Inflammatory macrophage treated with lipopolysaccharide for 4 hours (primary cell): ENCODE measurements around the gene HELT.

Experiments
- DNase-seq: peaks from one replicate; pipeline ENCODE4 v3.0.0-alpha.2; 2020

Gene HELT

DNA sequence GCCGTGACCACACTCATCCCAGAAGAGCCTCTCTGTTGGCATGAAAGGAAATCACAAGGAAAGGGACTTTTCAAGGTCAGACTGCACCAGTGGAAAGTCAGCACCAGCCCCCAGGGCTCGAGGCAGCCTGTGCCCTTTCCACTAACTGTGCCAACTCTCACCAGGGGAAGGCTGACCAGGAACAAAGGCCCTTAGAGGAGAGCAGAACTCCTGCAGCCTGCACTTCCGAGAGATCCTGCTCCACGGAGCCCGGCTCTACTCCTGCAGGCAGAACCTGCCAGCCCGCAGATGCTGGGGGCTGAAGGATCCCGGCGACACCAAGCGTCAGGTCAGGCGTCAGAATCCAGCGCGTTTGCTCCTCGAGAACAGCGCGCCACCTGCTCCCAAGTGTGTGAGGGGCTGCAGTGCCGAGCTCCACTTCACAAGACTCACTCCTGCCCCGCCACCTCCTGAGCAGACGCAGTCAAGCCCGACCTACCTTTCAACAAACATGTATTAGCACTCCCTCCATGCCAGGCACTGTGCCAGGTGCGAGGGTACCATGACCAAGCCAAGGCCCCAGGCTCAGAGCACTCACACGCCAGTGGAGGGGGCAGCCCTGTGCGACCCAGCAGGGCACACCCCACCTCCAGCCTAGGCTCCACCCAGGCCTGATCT is 13.6 kb upstream of the HELT start:
- DNase-seq: no peak

DNA sequence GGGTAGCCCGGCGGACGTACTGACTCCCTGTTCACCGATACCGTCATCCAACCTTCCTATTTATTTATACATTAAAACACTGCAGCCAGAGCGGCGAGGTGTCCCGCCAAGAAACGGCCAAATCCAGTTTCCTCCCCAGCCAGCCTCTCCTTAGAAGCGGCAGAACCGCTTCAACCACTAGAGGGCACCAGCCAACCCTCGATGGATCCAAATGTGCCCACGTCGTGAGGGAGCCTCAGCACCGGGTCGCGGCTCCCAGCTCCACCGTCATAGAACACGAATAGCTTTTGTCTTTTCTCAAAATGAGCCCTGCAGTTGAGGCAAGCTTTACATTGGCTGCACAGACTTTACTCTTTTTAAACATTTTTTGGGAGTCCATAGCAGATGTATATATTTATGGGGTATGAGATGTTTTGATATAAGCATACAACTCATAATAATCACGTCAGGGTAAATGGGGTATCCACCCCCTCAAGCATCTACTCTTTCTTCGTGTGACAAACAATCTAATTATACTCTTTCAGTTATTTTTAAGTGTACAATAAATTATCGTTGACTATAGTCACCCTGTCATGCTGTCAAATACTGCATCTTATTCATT is 13.0 kb upstream of the HELT start:
- peak; percentile 87 for DNase-seq

DNA sequence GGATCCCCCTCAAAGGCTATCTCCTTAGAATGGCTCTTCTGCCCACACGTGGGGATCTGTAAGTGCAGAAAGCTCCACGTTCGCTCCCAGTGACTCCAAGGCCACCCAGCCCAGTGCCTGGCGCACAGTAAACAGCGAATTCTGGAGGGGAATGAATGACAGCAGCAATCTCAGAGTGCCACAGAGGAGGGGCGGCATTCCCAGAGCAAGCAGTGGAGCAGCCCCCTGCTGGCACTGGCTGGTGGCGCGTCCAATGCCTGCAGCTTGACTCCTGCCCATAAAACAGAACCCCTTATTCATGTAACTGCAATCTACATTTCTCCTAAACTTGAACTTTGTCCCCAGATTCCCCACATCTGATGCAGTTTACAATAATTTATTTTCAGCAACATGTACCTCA is 6.9 kb upstream of the HELT start:
- DNase-seq: no peak

DNA sequence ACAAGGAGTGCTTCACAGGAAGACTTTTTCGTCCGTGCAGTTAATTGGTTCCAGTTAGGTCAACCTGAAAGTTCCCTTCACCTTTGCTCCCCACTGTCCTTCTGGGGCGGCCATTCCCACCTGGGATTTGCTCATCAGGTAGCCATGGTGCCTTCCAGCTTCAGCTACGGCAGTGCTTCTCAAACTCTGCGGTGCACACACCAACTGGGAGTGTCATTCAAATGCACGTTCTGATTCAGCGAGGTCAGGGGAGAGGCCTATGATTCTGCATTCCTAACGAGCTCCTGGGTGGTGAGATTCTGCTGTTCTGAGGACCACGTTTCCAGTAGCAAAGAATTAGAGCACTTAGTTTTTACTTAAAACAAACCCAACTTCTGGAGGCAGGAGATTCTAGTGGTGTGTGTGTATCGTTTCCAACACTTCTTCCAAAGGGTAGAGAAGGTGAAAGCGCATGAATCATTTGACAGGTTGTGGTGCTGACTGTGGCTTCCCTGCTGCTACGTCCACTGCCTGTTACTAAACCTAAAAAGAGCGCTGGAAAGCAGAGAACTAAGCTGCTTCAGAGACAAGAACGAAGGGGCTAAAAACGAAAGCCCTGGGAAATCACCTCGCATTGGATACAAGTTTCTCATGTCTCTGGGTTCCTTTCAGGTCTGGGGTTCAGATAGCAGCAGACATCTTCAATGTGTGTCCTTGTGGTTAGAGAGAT is 4.7 kb upstream of the HELT start:
- DNase-seq: no peak

DNA sequence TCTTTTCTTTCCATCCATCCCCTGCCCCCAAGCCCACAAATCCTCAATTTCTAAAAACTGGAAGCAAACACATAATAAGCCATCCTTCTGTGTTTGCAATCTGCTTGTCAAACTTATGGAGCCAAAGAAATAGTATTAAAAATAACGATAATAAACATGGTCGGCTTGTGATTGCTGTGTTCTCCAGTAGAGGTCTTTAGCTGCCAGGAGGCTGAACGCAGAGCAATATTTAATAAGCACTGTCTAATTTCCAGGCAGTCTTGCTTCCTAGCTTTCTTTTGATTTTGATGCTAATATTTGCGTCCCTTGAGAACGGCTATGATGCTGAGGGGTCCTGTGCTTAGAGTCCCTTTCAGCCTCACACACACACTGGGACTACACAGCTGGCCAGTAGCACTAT is 3.2 kb upstream of the HELT start:
- no peak for DNase-seq

DNA sequence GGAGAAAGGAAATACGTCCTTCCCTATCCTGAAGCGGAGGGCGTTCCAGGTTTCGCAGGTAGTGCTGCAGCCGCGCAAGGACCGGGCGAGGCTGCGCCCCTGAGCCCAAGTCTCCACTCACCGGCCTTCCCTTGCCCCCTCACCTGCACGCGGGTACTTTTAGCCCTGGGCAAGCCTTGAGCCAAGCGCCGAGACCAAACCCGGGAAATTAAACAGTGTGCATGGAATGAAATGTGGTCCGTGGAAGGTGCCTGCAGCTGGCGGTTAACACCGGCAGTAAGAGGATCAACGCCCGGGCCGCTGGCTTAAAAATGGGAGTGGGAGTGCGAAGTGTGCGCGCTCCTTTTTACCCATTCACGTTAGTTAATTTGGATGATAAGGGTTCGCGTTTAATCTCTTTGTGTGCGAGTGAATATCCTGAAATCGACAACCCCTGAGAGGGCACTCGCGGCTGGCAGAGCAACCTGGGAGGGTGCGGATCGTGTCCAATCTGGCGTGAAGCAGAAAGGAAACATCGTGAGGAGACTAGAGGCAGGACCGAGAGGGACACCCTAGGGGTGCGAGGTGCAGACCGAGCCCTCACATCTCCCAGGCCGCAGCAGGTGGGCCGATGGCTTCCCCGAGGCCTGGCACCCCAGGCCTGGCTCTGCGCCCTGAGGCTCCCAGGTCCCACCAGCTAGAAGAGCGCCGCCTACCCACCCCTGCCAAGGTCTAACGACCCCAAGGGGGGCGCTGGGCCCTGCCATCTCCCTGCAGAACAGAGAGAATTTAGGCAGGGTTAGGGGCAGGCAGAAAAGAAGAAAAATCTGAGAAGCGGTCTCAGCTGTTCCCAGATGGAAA is 2.0 kb upstream of the HELT start:
- DNase-seq: no peak

DNA sequence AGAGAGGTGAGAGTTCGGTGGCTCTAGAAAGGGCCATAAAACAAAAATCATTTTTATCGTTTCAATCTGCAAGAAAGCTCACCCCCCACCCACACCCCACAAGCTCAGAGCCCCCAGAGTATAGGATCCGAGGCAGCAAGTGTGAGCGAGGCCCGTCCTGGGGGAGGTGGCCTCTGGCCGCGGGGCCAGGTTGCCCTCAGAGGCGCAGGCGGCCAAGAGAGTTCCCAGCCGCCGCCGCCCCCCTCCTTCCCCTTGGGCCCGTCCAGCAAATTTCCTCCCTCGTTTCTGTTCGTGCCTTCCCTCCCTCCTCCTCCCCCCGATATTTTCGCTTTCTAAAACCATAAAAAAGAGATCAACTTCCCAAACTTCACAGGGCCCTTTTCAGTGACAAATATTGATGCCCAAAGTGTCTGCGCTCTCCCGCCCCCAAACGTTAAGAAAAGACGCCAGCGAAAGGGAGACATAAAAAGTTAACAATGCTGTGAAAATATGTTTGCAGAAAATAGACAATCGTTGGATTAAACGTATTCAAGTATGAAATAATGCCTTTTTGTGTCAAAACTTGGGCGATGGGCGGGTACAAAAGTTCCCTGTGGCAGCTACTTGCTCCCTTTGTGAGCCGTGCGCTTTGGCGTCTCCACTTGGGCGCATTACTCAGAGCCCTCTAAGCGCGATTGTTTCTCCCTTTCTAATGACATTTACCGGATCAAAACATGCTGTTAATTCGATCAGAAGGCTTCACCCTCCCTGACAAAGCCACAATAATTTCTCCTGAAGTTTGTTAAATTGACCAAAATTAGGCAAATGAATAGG is 1.1 kb upstream of the HELT start:
- DNase-seq: no peak

DNA sequence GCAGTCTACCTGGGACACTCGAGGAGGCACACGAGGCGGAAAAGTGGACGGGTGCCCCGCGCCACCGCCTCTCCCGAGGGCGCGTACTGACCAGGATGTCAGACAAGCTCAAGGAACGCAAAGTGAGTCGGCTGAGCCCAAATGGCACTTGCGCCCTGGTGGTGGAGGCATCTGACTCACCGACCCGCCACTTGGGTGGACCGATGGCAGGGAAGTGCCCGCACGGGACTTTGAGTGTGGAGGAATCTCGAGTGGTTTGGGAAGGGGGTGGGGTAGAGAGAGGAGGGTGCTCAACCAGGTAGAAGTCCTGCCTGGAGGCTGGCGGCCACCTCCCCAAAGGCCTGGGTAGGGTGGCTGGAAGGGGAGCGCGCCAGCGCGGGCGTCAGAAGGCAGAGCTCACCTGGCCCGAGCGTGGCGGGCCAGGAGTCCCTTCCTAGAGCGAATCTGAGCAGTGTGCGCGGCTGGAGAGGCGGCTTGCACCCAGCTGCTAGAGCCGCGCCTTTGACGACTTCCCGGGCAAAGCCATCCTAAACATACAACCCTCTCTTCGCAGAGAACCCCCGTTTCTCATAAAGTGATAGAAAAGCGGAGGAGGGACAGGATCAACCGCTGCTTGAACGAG is 655 bp downstream of the HELT start:
- DNase-seq: no peak

DNA sequence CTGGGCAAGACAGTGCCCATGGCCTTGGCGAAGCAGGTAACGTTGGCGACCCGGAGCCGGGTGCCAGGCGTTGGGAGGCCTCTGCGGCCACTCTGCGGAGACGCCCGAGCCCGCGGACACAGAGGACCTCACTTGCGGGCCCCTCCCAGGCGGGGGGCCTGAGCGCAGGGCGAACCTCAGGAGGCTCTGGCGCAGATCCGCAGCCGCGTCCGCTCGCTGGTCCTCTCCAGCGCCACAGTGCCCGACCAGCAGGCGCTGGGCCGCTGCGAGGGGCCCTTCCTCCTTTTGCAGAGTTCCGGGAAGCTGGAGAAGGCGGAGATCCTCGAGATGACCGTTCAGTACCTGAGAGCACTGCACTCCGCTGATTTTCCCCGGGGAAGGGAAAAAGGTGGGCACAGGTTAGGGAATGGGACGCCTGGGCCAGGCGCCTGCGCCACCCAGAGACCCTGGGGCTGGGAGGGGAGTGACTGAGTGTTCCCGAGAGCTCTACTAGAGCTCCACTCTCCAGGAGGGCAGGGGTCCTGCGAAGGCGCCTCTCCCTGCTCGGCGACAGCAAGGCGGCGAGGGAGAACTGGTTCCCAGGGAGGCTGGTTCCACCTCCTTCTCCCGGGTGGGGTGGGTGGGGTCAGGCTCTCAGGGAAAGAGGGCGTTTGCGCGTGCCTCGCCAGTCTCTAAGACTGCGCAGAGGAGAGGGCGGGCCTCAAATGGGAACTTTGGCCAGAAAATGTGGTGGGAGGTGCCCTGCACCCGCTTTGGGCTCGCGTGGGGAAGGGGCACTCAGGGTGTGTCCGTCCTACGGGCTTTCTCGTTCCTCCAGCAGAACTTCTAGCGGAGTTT is 1.4 kb downstream of the HELT start:
- no peak for DNase-seq

DNA sequence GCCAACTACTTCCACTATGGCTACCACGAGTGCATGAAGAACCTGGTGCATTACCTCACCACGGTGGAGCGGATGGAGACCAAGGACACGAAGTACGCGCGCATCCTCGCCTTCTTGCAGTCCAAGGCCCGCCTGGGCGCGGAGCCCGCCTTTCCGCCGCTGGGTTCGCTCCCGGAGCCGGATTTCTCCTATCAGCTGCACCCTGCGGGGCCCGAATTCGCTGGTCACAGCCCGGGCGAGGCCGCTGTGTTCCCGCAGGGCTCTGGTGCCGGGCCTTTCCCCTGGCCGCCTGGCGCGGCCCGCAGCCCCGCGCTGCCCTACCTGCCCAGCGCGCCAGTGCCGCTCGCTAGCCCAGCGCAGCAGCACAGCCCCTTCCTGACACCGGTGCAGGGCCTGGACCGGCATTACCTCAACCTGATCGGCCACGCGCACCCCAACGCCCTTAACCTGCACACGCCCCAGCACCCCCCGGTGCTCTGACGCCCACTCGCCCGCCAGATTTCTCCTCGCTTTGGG is 2.1 kb downstream of the HELT start:
- no peak for DNase-seq

DNA sequence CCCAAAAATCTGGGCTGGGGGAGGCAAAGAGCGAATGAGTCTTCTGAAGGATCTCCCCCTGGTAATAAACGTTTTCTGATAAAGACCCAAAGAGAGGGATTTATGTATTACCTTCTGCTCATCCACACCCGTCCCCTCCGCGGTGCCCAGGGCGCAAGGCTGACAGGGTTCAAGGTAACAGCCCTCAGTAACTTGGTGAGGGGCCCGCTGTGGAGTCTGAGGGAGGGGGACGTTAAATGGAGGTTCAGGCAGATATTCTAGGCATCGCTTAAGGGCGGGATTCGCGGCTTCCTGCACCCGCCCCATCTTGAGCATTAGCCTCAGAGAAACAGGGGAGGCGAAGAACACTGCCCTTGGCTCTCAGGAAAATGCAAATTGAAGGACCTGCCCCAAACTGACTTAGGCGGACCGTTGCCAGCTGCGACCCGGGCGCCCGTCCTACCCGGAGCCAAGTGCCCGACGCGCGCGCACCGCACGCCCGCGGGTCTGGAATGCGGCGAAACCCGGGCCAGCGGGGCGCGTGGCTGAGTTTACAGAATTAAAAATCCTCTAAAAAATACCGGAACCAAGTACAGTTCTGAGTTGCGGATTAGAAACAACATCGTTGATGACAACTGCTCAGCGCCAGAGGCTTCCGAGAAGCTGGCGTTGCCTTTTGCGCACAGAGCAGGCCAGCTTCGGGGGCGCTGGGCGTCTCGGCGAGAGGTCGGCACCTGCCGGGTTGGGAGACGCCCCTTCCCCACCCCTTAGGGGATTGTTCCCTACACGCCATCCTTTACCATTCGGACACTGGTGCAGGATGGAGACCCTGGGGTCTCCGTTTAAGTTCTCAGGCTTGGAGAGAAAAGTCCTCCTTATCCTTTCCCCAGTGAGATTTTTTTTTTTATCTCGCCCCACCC is 2.8 kb downstream of the HELT start:
- no peak for DNase-seq

DNA sequence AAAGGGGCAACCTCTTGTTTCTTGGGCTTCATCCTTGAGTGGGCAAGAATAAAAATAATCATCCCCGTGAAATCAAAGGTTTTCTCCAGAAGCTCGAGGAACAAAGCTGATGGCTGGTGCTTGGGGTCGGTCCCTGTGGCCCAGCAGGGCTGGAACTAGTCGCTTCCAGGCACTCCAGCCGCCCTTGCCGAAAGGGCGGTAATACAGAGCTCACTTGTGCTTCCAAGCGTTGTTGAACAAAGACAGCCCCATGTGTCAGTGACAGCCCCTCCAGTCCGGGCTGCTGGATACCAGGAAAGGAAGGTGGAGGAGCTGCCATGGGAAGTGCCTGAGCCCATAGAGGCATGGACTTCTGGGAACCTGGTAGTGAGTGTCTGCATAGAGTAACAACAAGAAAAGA is 5.2 kb downstream of the HELT start:
- no peak for DNase-seq

DNA sequence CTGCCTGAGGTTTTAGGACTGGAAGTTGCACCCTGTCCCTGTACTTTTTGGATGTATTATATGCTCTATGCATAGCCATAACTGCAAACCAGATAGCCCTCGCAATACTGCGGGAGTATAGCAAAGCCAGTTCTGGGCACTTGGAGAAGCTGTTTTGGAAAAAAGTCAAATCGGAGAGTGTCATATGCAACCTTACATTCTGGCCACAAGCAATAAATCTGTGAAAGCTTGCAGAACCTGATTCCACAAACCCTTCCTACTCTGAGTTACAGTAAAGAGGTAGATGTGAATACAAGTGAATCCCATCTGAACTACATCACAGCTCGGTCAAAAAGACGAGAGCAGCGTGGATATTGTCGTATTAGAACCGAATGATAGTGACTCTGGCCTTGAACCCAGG is 10.3 kb downstream of the HELT start:
- DNase-seq: no peak

DNA sequence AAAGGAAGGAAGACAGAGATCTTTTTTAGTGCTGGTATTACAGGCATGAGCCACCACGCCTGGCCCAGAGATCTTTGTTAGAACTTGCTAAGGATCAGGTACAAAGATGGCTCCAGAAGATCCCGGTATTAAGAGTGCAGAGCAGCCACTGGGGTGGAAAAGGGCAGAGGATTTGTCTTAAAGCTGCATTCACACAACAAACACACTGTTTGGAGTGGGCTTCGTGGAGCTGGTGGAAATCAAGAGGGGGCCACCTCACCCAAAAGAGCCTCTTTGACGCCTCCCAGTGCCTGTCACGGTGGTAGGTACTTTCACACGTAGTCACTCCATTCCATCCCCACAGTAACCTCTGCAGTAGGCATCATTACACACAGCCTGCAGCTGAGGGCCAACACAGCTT is 13.3 kb downstream of the HELT start:
- DNase-seq: no peak

DNA sequence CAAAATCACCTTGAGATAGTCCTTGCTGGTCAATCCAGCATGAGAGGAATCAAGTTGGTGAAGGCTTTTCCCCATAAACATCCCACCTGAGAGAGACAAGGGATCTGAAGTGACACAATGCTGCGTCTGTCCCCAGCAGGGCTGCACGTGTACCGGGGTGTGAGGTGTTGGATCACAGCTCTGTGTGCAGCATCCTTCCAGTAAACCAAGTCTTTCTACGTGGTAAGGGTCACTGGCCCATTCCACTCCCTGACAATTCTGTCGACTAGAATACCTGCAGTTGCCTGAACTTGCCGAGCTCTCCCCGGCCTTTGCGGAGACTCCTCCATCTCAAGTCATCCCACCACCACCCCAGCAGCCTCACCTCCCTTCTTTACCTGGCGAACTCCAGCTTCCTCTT is 14.8 kb downstream of the HELT start:
- DNase-seq: no peak

DNA sequence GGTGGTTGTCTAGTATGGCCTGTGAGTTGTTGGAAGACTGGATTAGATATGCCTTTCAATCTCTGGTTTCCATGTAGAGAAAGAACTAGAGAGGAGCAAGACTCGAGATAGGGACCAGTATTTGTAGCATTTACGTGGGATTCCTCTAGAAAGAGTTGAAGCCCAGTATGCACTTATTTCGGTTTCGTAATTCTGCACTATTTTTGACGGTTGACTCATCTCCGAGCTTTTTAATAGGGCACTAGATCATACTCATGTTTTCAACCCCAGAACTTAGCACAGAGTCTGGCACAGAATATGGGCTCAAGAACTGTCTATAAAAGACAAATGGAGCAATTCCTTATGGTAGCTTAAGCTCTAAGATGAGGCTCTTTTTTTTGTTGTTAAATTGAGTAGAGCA is 15.7 kb downstream of the HELT start:
- peak; percentile 20 for DNase-seq

DNA sequence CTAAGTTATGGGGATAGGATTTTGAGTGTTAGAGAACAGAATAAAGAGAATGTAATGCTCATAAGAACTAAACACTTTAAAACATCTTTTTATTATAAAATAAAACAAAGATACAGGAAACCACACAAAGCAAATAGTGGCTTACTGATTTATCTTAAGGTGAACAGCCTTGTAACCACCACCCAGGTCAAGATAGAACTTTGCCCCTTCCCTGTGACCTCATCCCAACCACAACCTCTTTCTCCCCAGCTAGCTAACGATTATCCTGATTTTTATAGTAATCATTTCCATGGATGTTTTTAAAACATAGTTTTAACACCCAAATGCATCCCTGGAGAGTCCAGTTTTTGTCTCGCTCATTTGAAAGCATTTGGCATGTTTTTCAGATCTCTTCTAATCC is 17.0 kb downstream of the HELT start:
- no peak for DNase-seq

DNA sequence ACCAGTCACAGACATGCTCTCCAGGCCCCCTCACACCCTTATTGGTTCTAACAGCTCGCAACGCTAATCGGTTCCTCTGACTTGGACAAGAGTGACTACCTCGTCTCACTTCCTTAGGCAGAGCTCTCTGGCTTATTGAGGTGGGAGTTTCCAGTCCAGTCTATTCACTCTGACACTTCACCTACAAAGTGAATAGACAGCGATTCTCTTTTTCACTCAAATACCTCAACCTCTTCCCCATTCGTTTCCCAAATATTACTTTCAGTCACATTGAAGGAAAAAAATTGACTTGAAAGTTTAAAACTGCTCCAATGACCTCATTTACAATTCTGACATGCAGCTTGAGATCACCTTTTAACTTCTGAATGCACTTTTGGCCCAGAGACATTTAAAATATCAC is 17.7 kb downstream of the HELT start:
- DNase-seq: no peak

DNA sequence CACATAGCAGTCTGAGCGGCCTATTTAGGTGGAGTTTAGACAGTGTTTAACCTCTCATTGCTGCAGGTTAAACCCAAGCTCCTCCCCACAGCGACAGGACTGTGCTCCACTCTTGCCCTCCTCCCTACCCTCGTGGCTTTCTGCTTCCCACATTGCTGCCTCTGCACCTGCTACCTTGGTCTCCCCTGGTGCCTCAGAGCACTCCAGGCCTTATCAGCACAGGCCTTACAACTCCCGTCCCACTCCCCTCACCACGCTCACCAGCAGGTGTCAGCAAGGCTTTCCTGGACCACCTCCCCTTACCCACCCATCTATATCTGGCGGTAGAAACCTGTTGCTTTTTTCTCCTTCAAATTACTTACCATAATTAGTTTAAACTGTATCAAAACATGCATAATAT is 18.6 kb downstream of the HELT start:
- DNase-seq: no peak
